HG03135 (cell line): ENCODE data around the gene NPIPA5.
"Not testable (repeated sequence)": the region's sequence is repeated elsewhere in the genome, so short reads cannot be mapped to it uniquely, and the experiment has no call there.

Source experiments
- ATAC-seq: cut with Tn5 transposase; IDR thresholded peaks from one replicate; pipeline ENCODE4 v1.9.1; 2021; ENCODE audit warnings: mild to moderate bottlenecking, moderate library complexity; ENCODE audit not compliant: unreplicated experiment

NPIPA5 gene

DNA sequence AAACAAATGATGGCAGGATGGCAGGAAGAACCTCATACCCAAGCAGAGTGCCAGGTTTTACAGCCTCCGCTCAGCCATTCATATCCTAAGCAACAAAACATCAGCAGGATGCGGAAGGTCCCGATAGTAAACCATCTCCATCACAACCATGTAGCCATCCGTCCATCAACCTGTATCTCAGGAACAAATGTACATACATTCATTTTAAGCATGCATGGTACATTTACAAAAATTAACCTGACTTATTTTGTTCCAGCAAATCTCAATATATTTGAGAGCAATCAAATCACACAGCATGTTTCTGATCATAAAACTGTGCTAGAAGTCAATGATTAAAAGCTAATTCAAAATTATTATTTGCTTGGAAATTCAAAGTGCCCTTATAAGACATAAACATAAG is at the start of gene NPIPA5:
NPIPA5 (minus strand) TSS at position 101 of the 400 bp plus-strand sequence; CDS start at position 101, 0 bp downstream.
- ATAC-seq, result not testable (repeated sequence)

DNA sequence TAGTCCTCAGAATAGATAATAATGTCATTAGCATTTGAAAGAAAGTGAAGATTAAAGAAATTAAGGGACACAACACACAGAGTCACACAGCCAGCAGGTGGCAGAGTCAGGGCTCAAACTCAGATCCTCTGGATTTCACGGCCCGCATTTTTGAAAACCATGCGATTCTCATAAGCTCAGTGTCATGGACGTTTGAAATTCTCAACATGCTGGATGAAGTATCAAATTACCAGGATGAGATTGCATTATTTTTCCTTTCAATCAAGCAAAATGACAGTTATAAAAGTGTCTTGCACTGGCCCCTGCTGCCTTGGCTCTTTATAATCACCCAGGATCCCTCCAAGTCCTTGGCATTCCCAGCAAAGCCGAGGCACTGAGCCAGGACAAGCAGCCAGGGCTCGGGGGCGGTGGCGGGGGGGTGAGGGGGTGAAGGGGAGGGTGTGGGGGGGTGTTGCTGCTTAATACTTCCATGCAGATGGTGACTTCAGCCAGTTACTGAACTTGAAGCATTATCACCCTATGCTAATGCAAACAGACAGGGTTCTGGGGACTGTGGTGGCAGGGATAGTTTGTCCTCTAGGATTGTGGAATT is 49.6 kb upstream of the NPIPA5 start:
- ATAC-seq, result no peak

DNA sequence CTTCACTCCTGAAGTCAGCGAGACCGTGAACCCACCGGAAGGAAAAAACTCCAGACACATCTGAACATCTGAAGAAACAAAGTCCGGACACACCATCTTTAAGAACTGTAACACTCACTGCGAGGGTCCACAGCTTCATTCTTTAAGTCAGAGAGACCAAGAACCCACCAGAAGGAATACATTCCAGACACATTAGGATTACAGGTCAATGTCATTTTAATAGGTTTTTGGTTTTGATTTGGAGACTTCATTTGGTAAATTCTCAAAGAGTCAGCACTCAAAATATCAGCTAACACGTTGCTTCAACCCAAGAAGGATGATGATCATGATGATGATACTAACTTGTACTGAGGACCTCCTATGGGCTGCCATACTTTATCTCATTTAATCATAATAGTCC is 48.7 kb upstream of the NPIPA5 start:
- ATAC-seq, result no peak

DNA sequence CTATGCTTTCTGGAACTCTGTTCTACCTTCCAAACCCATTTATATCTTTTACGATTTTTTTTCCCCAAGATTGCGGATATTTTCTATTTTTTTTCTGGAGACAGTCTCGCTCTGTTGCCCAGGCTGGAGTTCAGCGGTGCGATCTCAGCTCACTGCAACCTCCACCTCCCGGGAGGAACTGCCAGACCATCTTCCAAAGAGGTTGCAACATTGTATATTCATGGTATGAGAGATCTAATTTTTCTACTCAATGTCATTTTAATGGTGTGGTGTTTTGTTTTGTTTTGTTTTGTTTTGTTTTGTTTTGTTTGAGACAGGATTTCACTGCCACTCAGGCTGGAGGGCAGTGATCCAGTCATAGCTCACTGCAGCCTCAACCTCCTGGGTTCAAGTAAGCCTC is 47.8 kb upstream of the NPIPA5 start:
- ATAC-seq, result no peak

DNA sequence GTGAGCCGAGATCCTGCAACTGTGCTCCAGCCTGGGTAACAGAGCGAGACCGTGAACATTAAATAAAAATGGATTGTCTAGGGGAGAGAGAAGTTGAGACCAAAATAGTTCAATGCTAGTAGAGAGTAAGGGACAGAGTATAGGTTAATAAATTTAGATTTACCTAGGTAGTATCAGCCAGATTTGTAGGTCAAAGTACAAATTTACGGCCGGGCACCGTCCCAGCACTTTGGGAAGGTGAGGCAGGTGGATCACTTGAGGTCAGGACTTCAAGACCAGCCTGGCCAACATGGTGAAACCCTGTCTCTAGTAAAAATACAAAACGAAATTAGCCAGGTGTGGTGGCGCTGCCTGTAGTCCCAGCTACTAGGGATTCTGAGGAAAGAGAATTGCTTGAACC is 44.1 kb upstream of the NPIPA5 start:
- no peak for ATAC-seq

DNA sequence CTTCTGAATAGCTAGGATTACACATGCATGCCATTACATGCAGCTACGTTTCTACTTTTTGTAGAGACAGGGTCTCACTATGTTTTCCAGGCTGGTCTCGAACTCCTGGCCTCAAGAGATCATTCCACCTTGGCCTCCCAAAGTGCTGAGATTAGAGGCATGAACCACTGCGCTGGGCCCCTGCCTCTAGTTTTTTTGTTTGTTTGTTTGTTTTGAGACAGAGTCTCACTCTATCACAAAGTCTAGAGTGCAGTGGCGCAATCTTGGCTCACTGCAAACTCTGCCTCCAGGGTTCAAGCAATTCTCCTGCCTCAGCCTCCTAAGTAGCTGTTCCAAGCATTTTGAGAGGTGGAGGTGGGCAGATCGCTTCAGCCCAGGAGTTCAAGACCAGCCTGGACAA is 43.6 kb upstream of the NPIPA5 start:
- not testable (repeated sequence) for ATAC-seq

DNA sequence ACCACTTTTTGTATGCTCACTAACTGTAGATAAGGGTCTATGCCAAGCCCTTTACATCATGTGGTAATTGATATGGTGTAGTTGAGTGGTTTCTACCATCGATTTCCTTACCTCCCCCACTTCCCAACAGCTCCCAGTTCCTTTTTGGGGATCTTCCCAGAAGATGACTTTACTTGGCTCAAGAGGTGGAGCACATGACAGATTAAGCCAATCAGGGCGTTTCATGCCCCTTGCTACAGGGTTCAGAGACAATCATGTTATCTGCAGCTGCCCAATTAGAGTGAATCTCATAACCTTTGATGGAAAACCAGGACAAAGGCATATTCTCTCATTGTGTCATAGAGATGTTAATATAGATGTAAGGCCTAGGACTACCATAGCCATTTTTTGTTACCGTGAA is 40.1 kb upstream of the NPIPA5 start:
- ATAC-seq, result no peak

DNA sequence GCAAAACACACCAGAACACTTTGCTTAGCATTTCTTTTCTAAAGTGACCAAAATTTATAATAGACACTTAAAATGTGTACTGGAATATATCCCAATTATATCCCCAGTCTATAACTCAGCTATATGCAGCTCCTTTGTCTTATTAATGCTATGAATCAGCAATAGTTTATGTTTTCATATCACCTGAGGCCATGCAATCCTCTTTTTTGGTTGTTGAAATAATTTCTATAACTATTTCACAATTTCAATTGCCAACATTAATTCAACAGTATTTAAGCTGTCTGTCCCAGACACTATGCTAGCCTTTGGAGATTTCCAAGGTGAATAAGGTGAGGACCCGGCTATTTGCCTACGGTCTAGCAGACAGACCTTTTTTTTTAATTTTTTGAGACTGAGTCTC is 39.1 kb upstream of the NPIPA5 start:
- ATAC-seq, result no peak

DNA sequence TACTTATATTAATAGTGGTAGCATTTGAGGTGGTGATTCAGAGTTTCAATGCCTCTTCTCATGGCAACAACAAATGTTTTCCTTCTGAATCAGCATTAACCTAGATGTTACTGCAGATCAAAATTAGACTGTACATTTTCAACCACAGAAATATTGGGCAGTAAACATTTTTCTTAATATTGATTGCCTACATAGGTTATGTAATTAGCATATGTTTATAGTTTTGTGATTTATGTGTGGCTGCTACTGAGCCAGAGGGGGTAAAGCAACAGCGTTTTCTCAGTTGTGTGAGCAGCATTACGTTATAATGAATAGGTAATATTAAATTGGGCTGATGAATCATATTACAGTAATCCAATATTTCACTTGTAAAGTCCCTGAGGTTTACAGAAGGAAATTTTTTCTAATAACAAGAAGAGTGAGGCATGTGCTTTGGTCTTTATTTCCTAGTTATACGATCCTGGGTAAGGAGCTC is 37.5 kb upstream of the NPIPA5 start:
- ATAC-seq, result no peak

DNA sequence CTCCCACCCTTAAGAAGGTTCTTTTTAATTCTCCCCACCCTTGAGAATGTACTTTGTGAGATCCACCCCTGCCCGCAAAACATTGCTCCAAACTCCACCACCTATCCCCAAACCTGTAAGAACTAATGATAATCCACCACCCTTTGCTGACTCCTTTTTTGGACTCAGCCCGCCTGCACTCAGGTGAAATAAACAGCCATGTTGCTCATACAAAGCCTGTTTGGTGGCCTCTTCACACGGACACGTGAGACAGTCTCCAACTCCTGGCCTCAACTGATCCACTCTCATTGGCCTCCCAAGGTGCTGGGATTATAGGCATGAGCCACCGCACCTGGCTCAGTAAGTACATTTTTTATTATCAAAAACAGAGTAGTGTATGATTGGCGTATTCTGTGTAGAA is 31.4 kb upstream of the NPIPA5 start:
- not testable (repeated sequence) for ATAC-seq

DNA sequence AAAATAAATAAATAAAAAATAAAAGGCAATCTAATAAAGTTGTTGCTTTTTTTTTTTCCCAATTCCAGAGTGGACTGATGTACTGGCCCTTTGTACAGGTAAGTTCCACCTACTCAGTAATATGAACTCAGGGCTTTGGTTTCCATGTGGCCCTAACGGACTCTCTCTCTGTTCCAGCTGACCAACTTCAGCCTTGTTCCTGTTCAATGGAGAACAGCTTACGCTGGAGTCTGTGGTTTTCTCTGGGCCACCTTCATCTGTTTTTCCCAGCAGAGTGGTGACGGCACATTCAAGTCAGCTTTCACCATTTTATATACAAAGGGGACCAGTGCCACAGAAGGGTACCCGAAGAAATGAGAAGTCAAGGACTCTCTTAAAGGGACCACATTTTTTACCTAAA is 29.7 kb upstream of the NPIPA5 start:
- ATAC-seq, result not testable (repeated sequence)

DNA sequence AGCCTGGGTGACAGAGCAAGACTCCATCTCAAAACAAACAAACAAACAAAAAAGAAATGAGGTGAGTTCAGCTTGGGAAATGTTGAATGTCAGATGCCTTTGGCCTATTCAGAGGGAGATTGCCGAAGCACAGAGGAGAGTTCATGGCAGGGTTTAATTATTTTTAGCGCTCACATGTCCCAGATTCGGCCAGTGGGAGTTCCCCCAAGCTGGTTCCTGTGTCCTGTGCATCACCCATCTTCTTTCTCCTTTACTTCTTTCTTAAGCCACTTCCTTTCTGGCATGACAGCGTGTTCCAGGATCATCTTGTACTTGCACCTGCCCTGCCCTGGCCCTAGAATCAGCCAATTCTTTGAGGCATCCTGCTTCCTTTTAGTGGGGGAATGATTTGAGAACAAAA is 26.7 kb upstream of the NPIPA5 start:
- ATAC-seq, result no peak

DNA sequence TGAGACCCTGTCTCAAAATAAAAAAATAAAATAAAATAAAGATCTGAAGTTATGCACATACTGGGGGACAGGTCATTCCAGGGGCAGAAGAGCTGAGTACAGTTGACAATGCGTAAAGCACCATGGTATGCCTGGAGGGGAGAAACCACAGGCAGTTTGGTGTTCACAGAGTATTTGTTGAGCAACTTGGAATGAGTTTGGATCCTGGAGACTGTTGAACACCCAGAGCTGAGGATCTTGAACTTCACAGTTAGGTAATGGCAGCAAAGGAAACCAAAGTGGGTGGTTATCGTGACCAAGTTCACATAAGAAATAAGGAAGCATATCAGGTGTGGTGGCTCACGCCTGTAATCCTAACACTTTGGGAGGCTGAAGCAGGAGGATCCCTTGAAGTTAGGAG is 26.0 kb upstream of the NPIPA5 start:
- ATAC-seq, result not testable (repeated sequence)

DNA sequence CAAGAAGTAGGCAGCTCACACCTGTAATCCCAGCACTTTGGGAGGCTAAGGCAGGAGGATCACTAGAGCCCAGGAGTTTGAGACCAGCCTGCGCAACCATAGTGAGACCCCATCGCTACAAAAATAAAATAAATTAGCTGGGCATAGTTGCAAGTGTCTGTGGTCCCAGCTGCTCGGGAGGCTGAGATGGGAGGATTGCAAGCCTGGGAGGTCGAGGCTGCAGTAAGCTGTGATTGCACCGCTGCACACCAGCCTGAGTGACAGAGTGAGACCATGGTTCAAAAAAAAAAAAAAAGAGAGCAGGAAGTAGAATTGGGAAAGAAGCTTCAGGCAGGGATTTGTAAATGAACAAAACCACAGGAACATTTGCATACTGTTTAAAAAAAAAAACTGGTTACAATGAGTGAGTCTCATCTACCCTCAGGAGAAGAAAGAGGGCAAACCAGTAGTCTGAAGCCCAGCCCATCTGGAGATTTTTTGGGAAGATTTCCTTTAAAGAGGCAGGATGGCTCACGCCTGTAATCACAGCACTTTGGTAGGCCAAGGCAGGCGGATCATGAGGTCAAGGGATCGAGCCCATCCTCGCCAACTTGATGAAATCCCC is 25.4 kb upstream of the NPIPA5 start:
- ATAC-seq, result no peak

DNA sequence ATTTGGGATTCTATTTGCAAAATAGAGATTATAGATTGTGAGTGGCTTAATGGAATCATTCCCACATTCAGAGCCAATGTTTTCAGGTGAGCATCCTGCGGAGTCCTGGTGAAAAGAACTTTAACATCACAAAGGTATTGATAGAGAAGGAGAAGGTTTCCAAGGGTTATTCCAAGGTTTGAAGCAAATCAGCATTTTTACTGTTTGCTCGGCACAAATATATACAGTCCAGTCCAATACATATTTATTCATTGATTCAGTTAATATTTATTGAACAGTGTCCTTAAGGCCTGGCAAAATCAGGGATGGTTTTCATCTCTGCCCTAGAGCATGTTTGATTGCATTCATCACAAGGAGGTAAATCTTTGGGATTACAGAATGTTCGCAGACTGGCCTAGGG is 23.9 kb upstream of the NPIPA5 start:
- no peak for ATAC-seq

DNA sequence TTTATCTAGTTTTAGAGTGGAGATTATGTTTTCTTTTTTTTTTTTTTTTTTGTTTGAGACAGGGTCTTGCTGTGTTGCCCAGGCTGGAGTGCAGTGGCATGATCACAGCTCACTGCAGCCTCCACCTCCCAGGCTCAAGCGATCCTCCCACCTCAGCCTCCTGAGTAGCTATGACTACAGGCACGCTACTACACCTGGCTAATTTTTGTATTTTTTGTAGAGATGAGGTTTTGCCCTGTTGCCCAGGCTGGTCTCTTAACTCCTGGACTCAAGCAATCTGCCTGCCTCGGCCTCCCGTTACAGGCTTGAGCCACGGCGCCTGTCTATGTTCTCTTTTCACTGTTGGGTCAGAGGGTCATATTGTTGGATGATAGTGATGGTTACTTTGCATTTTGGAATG is 22.2 kb upstream of the NPIPA5 start:
- not testable (repeated sequence) for ATAC-seq

DNA sequence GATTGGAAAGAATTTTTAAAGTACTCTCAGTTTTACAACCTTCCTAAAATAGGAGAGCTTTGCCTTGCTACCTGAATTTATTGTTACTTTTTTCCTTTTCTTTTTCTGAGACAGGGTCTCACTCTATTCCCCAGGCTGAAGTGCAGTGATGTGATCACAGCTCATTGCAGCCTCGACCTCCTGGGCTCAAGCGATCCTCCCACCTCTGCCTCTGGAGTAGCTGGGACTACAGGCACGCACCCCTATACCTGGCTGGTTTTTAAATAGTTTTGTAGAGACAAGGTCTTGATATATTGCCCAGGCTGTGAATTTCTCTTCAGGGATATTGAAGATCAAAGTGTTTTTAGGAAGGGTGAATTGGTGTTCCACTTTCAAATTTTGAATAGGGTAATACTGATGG is 21.2 kb upstream of the NPIPA5 start:
- no peak for ATAC-seq

DNA sequence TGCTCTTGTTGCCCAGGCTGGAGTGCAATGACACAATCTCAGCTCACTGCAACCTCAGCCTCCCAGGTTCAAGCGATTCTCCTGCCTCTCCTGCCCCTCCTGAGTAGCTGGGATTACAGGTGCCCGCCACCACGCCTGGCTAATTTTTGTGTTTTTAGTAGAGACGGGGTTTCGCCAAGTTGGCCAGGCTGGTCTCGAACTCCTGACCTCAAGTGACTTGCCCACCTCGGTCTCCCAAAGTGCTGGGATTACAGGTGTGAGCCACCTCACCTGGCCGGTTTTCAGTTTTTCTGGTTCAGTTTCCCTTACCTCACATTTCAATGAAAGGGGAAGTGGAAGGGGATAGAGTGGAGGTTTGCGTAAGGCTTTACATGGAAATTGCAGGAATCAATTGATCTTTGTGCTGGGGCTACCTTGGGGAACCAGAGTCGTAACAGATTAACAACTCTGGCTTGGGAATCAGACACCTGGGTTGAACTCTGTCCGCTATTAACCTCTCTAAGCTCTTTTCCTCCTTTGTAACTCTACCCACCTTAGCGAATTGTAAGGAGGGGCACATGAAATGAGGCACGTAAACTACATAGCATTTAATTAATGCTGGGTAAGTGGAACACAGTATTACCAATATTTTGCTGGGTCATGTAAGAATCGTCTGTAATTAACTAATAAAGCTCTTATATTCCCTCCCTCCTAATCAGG is 20.7 kb upstream of the NPIPA5 start:
- ATAC-seq, result no peak

DNA sequence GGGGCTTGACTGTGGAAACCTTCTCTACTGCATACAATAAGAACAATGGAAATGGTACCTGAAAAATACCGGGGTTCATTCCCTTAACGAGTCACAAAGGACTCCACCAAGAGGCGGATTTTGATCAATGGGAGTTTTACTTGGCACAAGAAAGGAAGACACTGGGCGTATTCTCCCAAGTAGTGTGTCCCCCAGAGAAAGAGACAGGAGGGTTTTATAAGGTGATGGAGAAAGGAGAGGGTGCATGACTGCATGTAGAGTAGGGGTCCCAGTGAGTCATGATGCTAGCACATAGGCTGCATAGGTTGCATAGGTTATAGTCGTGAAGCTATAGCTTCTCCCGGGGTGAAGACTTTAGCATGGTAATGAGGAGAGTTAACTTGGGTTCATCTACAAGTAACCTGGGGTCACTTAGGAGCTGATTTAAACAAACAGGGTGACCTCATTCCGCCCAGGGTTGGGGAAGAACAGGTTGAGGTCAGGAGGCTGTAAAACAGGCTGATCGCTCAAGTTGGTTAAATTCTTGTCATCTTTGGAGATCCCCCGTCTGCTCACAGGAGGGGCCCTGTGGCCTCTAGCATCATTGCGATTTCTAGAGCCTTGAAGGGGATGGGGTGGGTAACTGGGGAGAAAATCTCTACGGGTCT is 19.0 kb upstream of the NPIPA5 start:
- no peak for ATAC-seq

DNA sequence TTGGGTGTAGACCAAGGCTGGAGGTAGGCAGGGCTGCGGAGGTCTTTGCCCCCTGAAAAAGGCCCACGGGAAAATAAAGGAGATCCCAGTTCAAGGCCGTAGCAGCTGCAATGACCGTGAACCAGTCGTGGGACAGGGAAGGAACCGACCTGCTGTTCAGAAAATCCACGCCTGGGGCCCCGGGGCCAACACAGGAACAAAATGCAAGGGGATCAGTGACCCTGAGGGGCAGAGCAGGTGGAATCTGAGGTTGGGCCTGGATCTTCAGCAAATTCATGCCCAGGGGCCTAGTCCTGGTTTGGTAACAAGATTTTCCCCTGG is 18.4 kb upstream of the NPIPA5 start:
- ATAC-seq, result not testable (repeated sequence)

DNA sequence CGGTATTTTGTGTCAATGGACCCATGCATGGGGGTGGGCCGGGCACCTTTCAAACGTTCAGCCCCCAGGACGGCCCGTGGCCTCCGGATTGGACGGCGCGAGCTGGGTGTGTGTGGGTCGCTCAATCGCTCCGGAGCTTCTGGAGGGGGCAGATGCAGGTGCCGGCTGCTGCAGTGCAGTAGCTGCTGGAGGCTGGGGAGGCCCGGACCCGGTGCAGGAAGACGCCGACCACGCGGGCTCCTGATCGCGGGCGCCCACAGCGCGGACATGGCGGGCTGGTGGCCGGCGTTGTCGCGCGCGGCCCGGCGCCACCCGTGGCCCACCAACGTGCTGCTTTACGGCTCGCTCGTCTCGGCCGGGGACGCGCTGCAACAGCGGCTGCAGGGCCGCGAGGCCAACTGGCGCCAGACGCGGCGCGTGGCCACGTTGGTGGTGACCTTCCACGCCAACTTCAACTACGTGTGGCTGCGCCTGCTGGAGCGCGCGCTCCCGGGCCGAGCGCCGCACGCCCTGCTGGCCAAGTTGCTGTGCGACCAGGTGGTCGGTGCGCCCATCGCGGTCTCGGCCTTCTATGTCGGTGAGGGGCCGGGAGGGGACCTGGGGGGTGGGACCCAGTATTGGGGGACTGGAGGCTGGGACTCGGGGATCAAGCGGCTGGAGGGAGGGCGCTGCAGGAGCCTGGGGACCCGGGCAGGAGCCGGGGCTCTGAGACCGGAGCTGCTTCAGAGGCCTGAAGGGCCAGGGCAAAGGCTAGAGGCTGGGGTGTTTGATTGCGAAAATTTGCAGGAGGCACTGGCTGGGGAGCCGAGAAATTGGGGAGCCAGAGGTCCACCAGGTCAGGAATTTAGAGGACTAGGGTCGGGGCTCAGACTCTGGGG is 17.8 kb upstream of the NPIPA5 start, which contains the start of gene MPV17L:
MPV17L (plus strand) TSS at position 124 of the 878 bp plus-strand sequence; CDS start at position 268, 144 bp downstream.
- not testable (repeated sequence) for ATAC-seq
